Muscle layer of colon (tissue), 2 donors: ENCODE results near the gene CLEC1B.
"Not testable (repeated sequence)": the region's sequence is repeated elsewhere in the genome, so short reads cannot be mapped to it uniquely, and the experiment has no call there.

Source experiments
- H3K27ac ChIP-seq: one replicate; pipeline ENCODE4 v1.7.0; 2013; ENCODE audit warnings: low read depth, mild to moderate bottlenecking, low read length, moderate library complexity
- H3K27me3 ChIP-seq, 2 donors: one replicate each; pipeline ENCODE4 v1.7.0; 2013; ENCODE audit warnings: low read length in 2 of 2, mild to moderate bottlenecking in 2 of 2; ENCODE audit not compliant: insufficient read depth in 2 of 2, control insufficient read depth in 1 of 2
- H3K36me3 ChIP-seq: one replicate; pipeline ENCODE4 v1.7.0; 2013; ENCODE audit warnings: mild to moderate bottlenecking, low read length; ENCODE audit not compliant: insufficient read depth
- H3K4me1 ChIP-seq: one replicate; pipeline ENCODE4 v1.7.0; 2013; ENCODE audit warnings: mild to moderate bottlenecking, low read length; ENCODE audit not compliant: insufficient read depth
- H3K4me3 ChIP-seq, 2 donors: one replicate each; pipeline ENCODE4 v1.7.0; 2013; ENCODE audit warnings: low read length in 2 of 2, low read depth in 1 of 2, mild to moderate bottlenecking in 1 of 2, moderate library complexity in 1 of 2
- H3K9ac ChIP-seq: one replicate; pipeline ENCODE4 v1.7.0; 2013; ENCODE audit warnings: low read length
- H3K9me3 ChIP-seq: one replicate; pipeline ENCODE4 v1.7.0; 2013; ENCODE audit warnings: mild to moderate bottlenecking, low read length
- donor health status: abdominal sarcoma.
- donor health status: Adenocarcinoma of cecum.

Gene CLEC1B

GRCh38 chr12:9973949-9974348 is 25.0 kb downstream of the CLEC1B start:
- Histone ChIP-seq H3K4me3 (no peak overlapping the region), H3K9me3 (no peaks in the 10 kb centered on the region), H3K36me3 (no peaks in the 10 kb centered on the region), H3K27ac (no peak overlapping the region), H3K9ac (no peak overlapping the region), H3K4me1 (no peaks in the 10 kb centered on the region), H3K27me3 (no peaks in the 10 kb centered on the region)

- Histone ChIP-seq H3K9me3 (no peaks in the 10 kb centered on the region), H3K27ac (no peak within 1 kb of the TSS), H3K4me1 (no peaks in the 10 kb centered on the region), H3K27me3 (no peaks in the 10 kb centered on the region), H3K4me3 (no peak within 1 kb of the TSS), H3K9ac (no peak within 1 kb of the TSS), H3K36me3 (no peaks in the 10 kb centered on the region)
These were observed 27.7 kb downstream of the CLEC1B start, which contains the start of gene CLEC12A for GRCh38 chr12:9971181-9971580. CLEC12A (plus strand) TSS chr12:9971409; CDS start chr12:9971597, 188 bp downstream.

GRCh38 chr12:9969673-9970072 is 29.2 kb downstream of the CLEC1B start:
- Histone ChIP-seq H3K4me1 (no peaks in the 10 kb centered on the region), H3K9me3 (no peaks in the 10 kb centered on the region), H3K27me3 (no peaks in the 10 kb centered on the region), H3K4me3 (no peak overlapping the region), H3K9ac (no peak overlapping the region), H3K27ac (no peak overlapping the region), H3K36me3 (no peaks in the 10 kb centered on the region)

- no peak overlapping the region for H3K27ac ChIP-seq
- no peaks in the 10 kb centered on the region for H3K4me1 ChIP-seq
- H3K9me3 ChIP-seq, result no peaks in the 10 kb centered on the region
- no peak overlapping the region for H3K4me3 ChIP-seq
- H3K27me3 ChIP-seq, result no peaks in the 10 kb centered on the region
- no peak overlapping the region for H3K9ac ChIP-seq
- H3K36me3 ChIP-seq, result no peaks in the 10 kb centered on the region
These were observed 37.0 kb downstream of the CLEC1B start for GRCh38 chr12:9961901-9962300.

- H3K9me3 ChIP-seq, result no peaks in the 10 kb centered on the region
- no peak overlapping the region for H3K9ac ChIP-seq
- H3K36me3 ChIP-seq, result no peaks in the 10 kb centered on the region
- H3K4me1 ChIP-seq, result no peaks in the 10 kb centered on the region
- H3K27ac ChIP-seq, result no peak overlapping the region
- H3K4me3 ChIP-seq, result no peak overlapping the region
- H3K27me3 ChIP-seq, result no peaks in the 10 kb centered on the region
These were observed 37.8 kb downstream of the CLEC1B start for GRCh38 chr12:9961106-9961505.

GRCh38 chr12:9960590-9960989 is 38.3 kb downstream of the CLEC1B start:
- Histone ChIP-seq H3K9ac (no peak overlapping the region), H3K4me3 (no peak overlapping the region), H3K36me3 (no peaks in the 10 kb centered on the region), H3K4me1 (no peaks in the 10 kb centered on the region), H3K27ac (no peak overlapping the region), H3K9me3 (no peaks in the 10 kb centered on the region), H3K27me3 (no peaks in the 10 kb centered on the region)

GRCh38 chr12:9957834-9958233 is 41.1 kb downstream of the CLEC1B start:
- H3K9me3 ChIP-seq, result no peaks in the 10 kb centered on the region
- no peak overlapping the region for H3K4me3 ChIP-seq
- H3K27ac ChIP-seq, result no peak overlapping the region
- no peaks in the 10 kb centered on the region for H3K36me3 ChIP-seq
- H3K27me3 ChIP-seq, result no peaks in the 10 kb centered on the region
- H3K9ac ChIP-seq, result no peak overlapping the region
- H3K4me1 ChIP-seq, result no peaks in the 10 kb centered on the region

- H3K9me3 ChIP-seq, H3K27me3 ChIP-seq, H3K36me3 ChIP-seq, H3K4me3 ChIP-seq, H3K27ac ChIP-seq, H3K9ac ChIP-seq, H3K4me1 ChIP-seq: not testable (repeated sequence)
These were observed 45.8 kb downstream of the CLEC1B start for GRCh38 chr12:9952954-9953729.

GRCh38 chr12:9951026-9951675 is 47.8 kb downstream of the CLEC1B start:
- Histone ChIP-seq H3K9ac (no peak overlapping the region), H3K36me3 (no peaks in the 10 kb centered on the region), H3K27me3 (no peaks in the 10 kb centered on the region), H3K4me1 (no peaks in the 10 kb centered on the region), H3K4me3 (no peak overlapping the region), H3K9me3 (no peaks in the 10 kb centered on the region), H3K27ac (no peak overlapping the region)

GRCh38 chr12:9948606-9949296 is 50.2 kb downstream of the CLEC1B start:
- Histone ChIP-seq H3K36me3 (no peaks in the 10 kb centered on the region), H3K4me1 (no peaks in the 10 kb centered on the region), H3K9me3 (no peaks in the 10 kb centered on the region), H3K27ac (no peak overlapping the region), H3K27me3 (no peaks in the 10 kb centered on the region), H3K9ac (no peak overlapping the region), H3K4me3 (no peak overlapping the region)

GRCh38 chr12:9947674-9948073 is 51.2 kb downstream of the CLEC1B start:
- H3K4me3 ChIP-seq, result no peak overlapping the region
- no peaks in the 10 kb centered on the region for H3K9me3 ChIP-seq
- no peak overlapping the region for H3K27ac ChIP-seq
- H3K9ac ChIP-seq, result no peak overlapping the region
- H3K36me3 ChIP-seq, result no peaks in the 10 kb centered on the region
- H3K27me3 ChIP-seq, result no peaks in the 10 kb centered on the region
- no peaks in the 10 kb centered on the region for H3K4me1 ChIP-seq
